HepG2 (cell line): Measurements from ENCODE around the gene IP6K3. TPM values are rescaled to one million over a fixed set of nuclear protein-coding genes. Genes with fewer than 3 reads are reported as not detected.
A peak's percentile ranks its signal among the peaks of the same experiment; 100 is the strongest.

Source experiments
- ARID2 ChIP-seq: sonication (generic); formaldehyde crosslinking; IDR thresholded peaks from 2 replicates; pipeline ENCODE4 v1.8.1; 2022; ENCODE audit warnings: mild to moderate bottlenecking, missing genetic modification reagents, borderline replicate concordance
- ASH2L ChIP-seq: fragments of 300-600, 200-600 bp; sonication (generic); IDR thresholded peaks from 2 replicates; pipeline ENCODE4 v1.7.0; 2017; ENCODE audit warnings: low read depth, mild to moderate bottlenecking, moderate library complexity, mixed read lengths, low read length; ENCODE audit not compliant: insufficient read length
- FOXP1 ChIP-seq, 2 experiments: fragments of 450-650 bp in 1 of 2; IDR thresholded peaks; 2 replicates each; pipeline ENCODE4 v1.6.1; 2017 to 2018; ENCODE audit warnings: antibody characterized with exemption in 1 of 2
- HNRNPLL ChIP-seq: fragments of 200-400 bp; formaldehyde crosslinking; IDR thresholded peaks from 2 replicates; pipeline ENCODE4 v1.6.1; 2017; ENCODE audit warnings: mild to moderate bottlenecking, low read depth, low read length; ENCODE audit not compliant: poor library complexity, severe bottlenecking
- IKZF4 ChIP-seq: sonication (generic); formaldehyde crosslinking; IDR thresholded peaks from 2 replicates; pipeline ENCODE4 v1.5.1; 2020; ENCODE audit warnings: borderline replicate concordance, mild to moderate bottlenecking, low read depth, missing genetic modification reagents; ENCODE audit errors: not compliant biosample characterization
- NR3C1 ChIP-seq: sonication (generic); formaldehyde crosslinking; IDR thresholded peaks from 2 replicates; pipeline ENCODE4 v1.4.0; 2020; ENCODE audit warnings: missing genetic modification reagents
- PLRG1 ChIP-seq: fragments of 450-650 bp; conservative IDR thresholded peaks from 2 replicates; pipeline ENCODE4 v1.6.1; 2016
- PRMT3 ChIP-seq: sonication (generic); formaldehyde crosslinking; IDR thresholded peaks from 2 replicates; pipeline ENCODE4 v1.8.1; 2022; ENCODE audit warnings: low read depth, mild to moderate bottlenecking, moderate library complexity, missing genetic modification reagents, borderline replicate concordance
- RBM39 ChIP-seq: fragments of 200-400 bp; formaldehyde crosslinking; IDR thresholded peaks from one replicate; pipeline ENCODE4 v1.6.1; 2018; ENCODE audit warnings: antibody characterized with exemption, mild to moderate bottlenecking, low read depth, low read length; ENCODE audit not compliant: poor library complexity, severe bottlenecking
- REXO4 ChIP-seq: sonication (generic); formaldehyde crosslinking; IDR thresholded peaks from 2 replicates; pipeline ENCODE4 v1.8.0; 2022; ENCODE audit warnings: missing genetic modification reagents, mild to moderate bottlenecking, borderline replicate concordance
- SP2 ChIP-seq: sonication (generic); formaldehyde crosslinking; IDR thresholded peaks from 2 replicates; pipeline ENCODE4 v1.5.1; 2020; ENCODE audit warnings: mild to moderate bottlenecking, missing genetic modification reagents
- ZKSCAN1 ChIP-seq: fragments of 150-350 bp; IDR thresholded peaks from 2 replicates; pipeline ENCODE4 v1.6.1; 2014; ENCODE audit warnings: low read length
- ZNF20 ChIP-seq: sonication (generic); formaldehyde crosslinking; IDR thresholded peaks from 2 replicates; pipeline ENCODE4 v1.4.0; 2020; ENCODE audit warnings: mild to moderate bottlenecking, moderate library complexity, missing genetic modification reagents
- ZNF563 ChIP-seq: sonication (generic); formaldehyde crosslinking; IDR thresholded peaks from 2 replicates; pipeline ENCODE4 v1.8.0; 2022; ENCODE audit warnings: mild to moderate bottlenecking, moderate library complexity, missing genetic modification reagents
- ZNF569 ChIP-seq: sonication (generic); formaldehyde crosslinking; IDR thresholded peaks from 2 replicates; pipeline ENCODE4 v1.5.0; 2020; ENCODE audit warnings: mild to moderate bottlenecking, missing genetic modification reagents, moderate library complexity, borderline replicate concordance
- ZNF766 ChIP-seq: sonication (generic); formaldehyde crosslinking; IDR thresholded peaks from 2 replicates; pipeline ENCODE4 v1.5.0; 2020; ENCODE audit warnings: missing genetic modification reagents, borderline replicate concordance
- polyA plus RNA-seq, 8 experiments: library from polyadenylated mRNA; depleted of rRNA in 3 of 8; stranded (reverse) in 7 of 8; unstranded in 1 of 8; fragments of >200 nt; fragmentation: Illumina TruSeq in 4 of 8; extraction: Trizol in 4 of 8; gene quantifications; 2 replicates each; pipeline versions ENCODE4 v1.2.1 to v1.2.3, GENCODE V29; 2011 to 2016; ENCODE audit warnings: low read depth in 4 of 8, missing spikeins in 1 of 8, mixed read lengths in 1 of 8; ENCODE audit not compliant: insufficient read depth in 1 of 8
- total RNA-seq, 5 experiments: library from RNA; depleted of rRNA; stranded (reverse); fragments of >200 nt; fragmentation: Illumina TruSeq; extraction: Trizol; gene quantifications; 2 replicates each; pipeline ENCODE4 v1.2.3, GENCODE V29; 2016; ENCODE audit warnings: low read depth in 1 of 5
- TF ChIP-seq, protein P1 (sequence below): IDR thresholded peaks from 2 replicates; pipeline ENCODE4 v1.6.1; 2016; ENCODE audit warnings: low read depth
- TF ChIP-seq, protein P2 (sequence below): sonication (generic); formaldehyde crosslinking; IDR thresholded peaks from 2 replicates; pipeline ENCODE4 v1.8.0; 2023; ENCODE audit warnings: mild to moderate bottlenecking, missing genetic modification reagents
- TF ChIP-seq, protein P3 (sequence below), 2 experiments: IDR thresholded peaks; 2 replicates each; pipeline ENCODE4 v1.6.1; 2011 to 2012; ENCODE audit warnings: low read length in 2 of 2, borderline replicate concordance in 1 of 2, low read depth in 1 of 2, mild to moderate bottlenecking in 1 of 2, moderate library complexity in 1 of 2
- TF ChIP-seq, protein P4 (sequence below): sonication (generic); formaldehyde crosslinking; IDR thresholded peaks from 2 replicates; pipeline ENCODE4 v1.4.0; 2020; ENCODE audit warnings: missing genetic modification reagents

The IP6K3 gene
- total and polyA plus RNA-seq, 2 of the 13 experiments (the other 11 are each of a cell fraction or from before 2014, with no cell fraction given): 0.11 to 0.18 TPM

DNA sequence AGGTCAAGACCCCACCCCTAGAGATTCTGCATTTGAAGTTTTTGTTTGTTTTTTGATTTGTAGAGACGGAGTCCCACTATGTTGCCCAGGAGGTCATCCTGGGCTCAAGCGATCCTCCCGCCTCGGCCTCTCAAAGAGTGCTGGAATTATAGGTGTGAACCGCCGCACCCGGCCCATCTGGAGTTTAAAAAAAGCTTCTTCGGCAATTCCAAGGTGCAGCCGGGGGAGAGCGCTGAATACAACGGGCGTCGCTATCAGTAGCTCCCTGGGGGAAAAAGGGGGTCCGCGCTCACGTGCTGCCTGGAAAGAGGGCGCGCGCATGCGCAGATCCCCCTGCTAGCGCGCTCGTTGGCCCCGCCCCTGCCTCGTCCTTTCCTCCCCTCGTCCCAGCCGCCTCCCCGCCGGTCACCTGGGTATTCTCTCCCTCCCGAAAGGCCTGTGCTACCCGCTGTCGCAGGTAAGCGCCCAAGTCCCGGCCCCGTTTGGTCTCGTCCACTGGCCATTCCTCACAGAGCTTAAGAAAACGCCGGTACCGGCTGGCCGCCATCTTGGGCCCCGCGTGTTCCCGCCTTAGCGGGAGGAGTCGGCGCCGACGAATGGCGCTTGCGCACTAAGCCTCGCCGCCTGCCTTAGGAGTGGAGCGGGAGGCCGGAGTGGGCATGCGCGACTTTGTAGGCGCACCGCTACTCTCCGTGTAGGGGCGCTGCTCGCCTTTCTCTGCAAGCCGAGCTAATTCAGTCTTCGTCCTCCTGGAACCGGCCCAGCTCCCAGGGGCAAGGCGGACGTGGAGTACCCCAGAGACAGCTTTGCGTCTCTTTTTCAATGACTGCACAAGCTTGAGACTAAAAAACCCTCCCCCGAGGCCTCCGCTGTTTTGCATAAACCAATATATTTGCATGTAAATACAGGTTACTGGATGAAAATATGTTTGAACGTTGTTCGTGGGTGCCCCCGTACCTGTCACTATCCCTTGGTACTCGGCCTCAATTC, 35.3 kb downstream of the IP6K3 start, which contains the start of gene UQCC2 (continued):
- TF ChIP-seq RBM39: peak; percentile 95
- peak; percentile 86 for TF ChIP-seq ZNF563 (CRISPR knock-in tag)
- peak; percentile 88 for TF ChIP-seq ASH2L
- no peak for TF ChIP-seq ZNF569 (CRISPR knock-in tag)
- TF ChIP-seq HNRNPLL: peak; percentile 85
- no peak for TF ChIP-seq IKZF4 (CRISPR knock-in tag)
- TF ChIP-seq, protein P1, sequence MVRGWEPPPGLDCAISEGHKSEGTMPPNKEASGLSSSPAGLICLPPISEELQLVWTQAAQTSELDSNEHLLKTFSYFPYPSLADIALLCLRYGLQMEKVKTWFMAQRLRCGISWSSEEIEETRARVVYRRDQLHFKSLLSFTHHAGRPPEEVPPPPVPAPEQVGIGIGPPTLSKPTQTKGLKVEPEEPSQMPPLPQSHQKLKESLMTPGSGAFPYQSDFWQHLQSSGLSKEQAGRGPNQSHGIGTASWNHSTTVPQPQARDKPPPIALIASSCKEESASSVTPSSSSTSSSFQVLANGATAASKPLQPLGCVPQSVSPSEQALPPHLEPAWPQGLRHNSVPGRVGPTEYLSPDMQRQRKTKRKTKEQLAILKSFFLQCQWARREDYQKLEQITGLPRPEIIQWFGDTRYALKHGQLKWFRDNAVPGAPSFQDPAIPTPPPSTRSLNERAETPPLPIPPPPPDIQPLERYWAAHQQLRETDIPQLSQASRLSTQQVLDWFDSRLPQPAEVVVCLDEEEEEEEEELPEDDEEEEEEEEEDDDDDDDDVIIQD (CRISPR knock-in tag): peak; percentile 11; the same call in 1 of the 2 replicates
- TF ChIP-seq ZNF20 (CRISPR knock-in tag): 0 out of 2 replicates have a peak, but pooled peaks have one; percentile 63
- no peak for TF ChIP-seq PRMT3 (CRISPR knock-in tag)
- TF ChIP-seq ZNF766 (CRISPR knock-in tag): peak; percentile 28; the same call in 1 of the 2 replicates
- no peak for TF ChIP-seq SP2 (CRISPR knock-in tag)
- TF ChIP-seq, protein P2, sequence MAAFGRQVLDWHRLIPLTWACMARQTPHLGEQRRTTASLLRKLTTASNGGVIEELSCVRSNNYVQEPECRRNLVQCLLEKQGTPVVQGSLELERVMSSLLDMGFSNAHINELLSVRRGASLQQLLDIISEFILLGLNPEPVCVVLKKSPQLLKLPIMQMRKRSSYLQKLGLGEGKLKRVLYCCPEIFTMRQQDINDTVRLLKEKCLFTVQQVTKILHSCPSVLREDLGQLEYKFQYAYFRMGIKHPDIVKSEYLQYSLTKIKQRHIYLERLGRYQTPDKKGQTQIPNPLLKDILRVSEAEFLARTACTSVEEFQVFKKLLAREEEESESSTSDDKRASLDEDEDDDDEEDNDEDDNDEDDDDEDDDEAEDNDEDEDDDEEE: peak; percentile 94
- TF ChIP-seq ZKSCAN1: no peak
- TF ChIP-seq, protein P3, sequence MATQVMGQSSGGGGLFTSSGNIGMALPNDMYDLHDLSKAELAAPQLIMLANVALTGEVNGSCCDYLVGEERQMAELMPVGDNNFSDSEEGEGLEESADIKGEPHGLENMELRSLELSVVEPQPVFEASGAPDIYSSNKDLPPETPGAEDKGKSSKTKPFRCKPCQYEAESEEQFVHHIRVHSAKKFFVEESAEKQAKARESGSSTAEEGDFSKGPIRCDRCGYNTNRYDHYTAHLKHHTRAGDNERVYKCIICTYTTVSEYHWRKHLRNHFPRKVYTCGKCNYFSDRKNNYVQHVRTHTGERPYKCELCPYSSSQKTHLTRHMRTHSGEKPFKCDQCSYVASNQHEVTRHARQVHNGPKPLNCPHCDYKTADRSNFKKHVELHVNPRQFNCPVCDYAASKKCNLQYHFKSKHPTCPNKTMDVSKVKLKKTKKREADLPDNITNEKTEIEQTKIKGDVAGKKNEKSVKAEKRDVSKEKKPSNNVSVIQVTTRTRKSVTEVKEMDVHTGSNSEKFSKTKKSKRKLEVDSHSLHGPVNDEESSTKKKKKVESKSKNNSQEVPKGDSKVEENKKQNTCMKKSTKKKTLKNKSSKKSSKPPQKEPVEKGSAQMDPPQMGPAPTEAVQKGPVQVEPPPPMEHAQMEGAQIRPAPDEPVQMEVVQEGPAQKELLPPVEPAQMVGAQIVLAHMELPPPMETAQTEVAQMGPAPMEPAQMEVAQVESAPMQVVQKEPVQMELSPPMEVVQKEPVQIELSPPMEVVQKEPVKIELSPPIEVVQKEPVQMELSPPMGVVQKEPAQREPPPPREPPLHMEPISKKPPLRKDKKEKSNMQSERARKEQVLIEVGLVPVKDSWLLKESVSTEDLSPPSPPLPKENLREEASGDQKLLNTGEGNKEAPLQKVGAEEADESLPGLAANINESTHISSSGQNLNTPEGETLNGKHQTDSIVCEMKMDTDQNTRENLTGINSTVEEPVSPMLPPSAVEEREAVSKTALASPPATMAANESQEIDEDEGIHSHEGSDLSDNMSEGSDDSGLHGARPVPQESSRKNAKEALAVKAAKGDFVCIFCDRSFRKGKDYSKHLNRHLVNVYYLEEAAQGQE (IDR thresholded peaks at IDR 0.05; ENCODE audit: borderline replicate concordance in 1 of 2, low read depth in 1 of 2, low read length in 2 of 2): peak in 1 of 2 experiments; percentile 50; a peak in 1 of 4 replicates
- peak; percentile 92 for TF ChIP-seq ARID2
- no peak for TF ChIP-seq PLRG1
- TF ChIP-seq REXO4 (CRISPR knock-in tag): no peak
- TF ChIP-seq NR3C1 (CRISPR knock-in tag): no peak
- TF ChIP-seq FOXP1 (IDR thresholded peaks at IDR 0.05): no peak
- no peak for TF ChIP-seq FOXP1 (CRISPR knock-in tag; IDR thresholded peaks at IDR 0.05)
- TF ChIP-seq, protein P4, sequence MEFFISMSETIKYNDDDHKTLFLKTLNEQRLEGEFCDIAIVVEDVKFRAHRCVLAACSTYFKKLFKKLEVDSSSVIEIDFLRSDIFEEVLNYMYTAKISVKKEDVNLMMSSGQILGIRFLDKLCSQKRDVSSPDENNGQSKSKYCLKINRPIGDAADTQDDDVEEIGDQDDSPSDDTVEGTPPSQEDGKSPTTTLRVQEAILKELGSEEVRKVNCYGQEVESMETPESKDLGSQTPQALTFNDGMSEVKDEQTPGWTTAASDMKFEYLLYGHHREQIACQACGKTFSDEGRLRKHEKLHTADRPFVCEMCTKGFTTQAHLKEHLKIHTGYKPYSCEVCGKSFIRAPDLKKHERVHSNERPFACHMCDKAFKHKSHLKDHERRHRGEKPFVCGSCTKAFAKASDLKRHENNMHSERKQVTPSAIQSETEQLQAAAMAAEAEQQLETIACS (CRISPR knock-in tag): no peak; the same call in 1 of the 2 replicates
